HCT116 (cell line): ENCODE data around the gene GPC5. TPM values are rescaled to one million over a fixed set of nuclear protein-coding genes. Genes with fewer than 3 reads are reported as not detected.

ENCODE experiments used
- ATAC-seq: fragments of 200-7000 bp; cut with Tn5 transposase; 2 replicates; pipeline ENCODE4 v1.9.1; 2020; ENCODE audit warnings: mild to moderate bottlenecking, moderate library complexity
- BruUV-seq: library from RNA; stranded (reverse); fragments of 400-500 nt; replicated peaks from 2 replicates; lab custom pipeline; 2021; lab: Mats Ljungman, UMichigan
- CTCF ChIA-PET: fragments of 300-600 bp; sonication (Branson Sonifier 250); formaldehyde crosslinking; loops from one replicate; lab custom pipeline; 2021; ENCODE audit warnings: antibody characterized with exemption; lab: Charles Lee
- POLR2A ChIA-PET: fragments of 300-600, 350-600 bp; sonication (Branson Sonifier 250); formaldehyde crosslinking; loops from one replicate; lab custom pipeline; 2021; ENCODE audit warnings: antibody characterized with exemption; lab: Charles Lee
- RAD21 ChIA-PET, 2 experiments: fragments of 300-600 bp; sonication (Branson Sonifier 250); formaldehyde crosslinking; loops; one replicate each; lab custom pipeline; 2023; ENCODE audit warnings: low total read pairs in 2 of 2; ENCODE audit not compliant: uncharacterized antibody in 2 of 2, unreplicated experiment in 2 of 2, low non-redundant PET in 1 of 2; lab: Charles Lee
- DNase-seq: peaks from one replicate; pipeline ENCODE4 v3.0.0-alpha.2; 2010; ENCODE audit warnings: low read depth, low spot score
- H2AFZ ChIP-seq: fragments of 200-600 bp; shearing (Covaris generic), sonication (generic); 2 replicates; pipeline ENCODE4 v1.6.1; 2017; ENCODE audit warnings: low read depth, mixed run types, mixed read lengths, antibody characterized with exemption, low read length; ENCODE audit not compliant: poor library complexity, severe bottlenecking
- H3K27ac ChIP-seq: 2 replicates; pipeline ENCODE4 v1.5.1; 2012; ENCODE audit warnings: low read depth, low read length
- H3K27me3 ChIP-seq: fragments of 200-600 bp; sonication (generic); 2 replicates; pipeline ENCODE4 v1.6.1; 2016; ENCODE audit warnings: mixed run types, low read length, mixed read lengths; ENCODE audit not compliant: insufficient read depth
- H3K36me3 ChIP-seq, 2 experiments: fragments of 200-500 bp in 1 of 2; fragments of 200-600 bp in 1 of 2; sonication (Bioruptor generic) in 1 of 2; sonication (generic) in 1 of 2; 2 replicates each; pipeline versions ENCODE4 v1.5.1 to v1.6.1; 2014 to 2016; ENCODE audit warnings: low read length in 2 of 2, inconsistent platforms in 1 of 2, mixed read lengths in 1 of 2, mixed run types in 1 of 2; ENCODE audit not compliant: insufficient read depth in 2 of 2, control insufficient read depth in 1 of 2
- H3K4me1 ChIP-seq, 2 experiments: fragments of 200-600 bp in 1 of 2; sonication (generic) in 1 of 2; 2 replicates each; pipeline versions ENCODE4 v1.5.1 to v1.6.1; 2012 to 2017; ENCODE audit warnings: low read length in 2 of 2, inconsistent platforms in 1 of 2, mild to moderate bottlenecking in 1 of 2, mixed read lengths in 1 of 2, mixed run types in 1 of 2, moderate library complexity in 1 of 2; ENCODE audit not compliant: insufficient read depth in 2 of 2, control insufficient read depth in 1 of 2
- H3K4me2 ChIP-seq: fragments of 200-600 bp; sonication (generic); 2 replicates; pipeline ENCODE4 v1.6.1; 2017; ENCODE audit warnings: mixed run types, low read length, mixed read lengths
- H3K4me3 ChIP-seq, 2 experiments: fragments of 200-600 bp in 1 of 2; sonication (generic) in 1 of 2; replicated peaks in 1 of 2; 2 replicates each; pipeline ENCODE4 v1.5.1; 2011 to 2016; ENCODE audit warnings: low read length in 2 of 2, control low read depth in 1 of 2, low read depth in 1 of 2, mild to moderate bottlenecking in 1 of 2, mixed read lengths in 1 of 2, mixed run types in 1 of 2
- H3K79me2 ChIP-seq: fragments of 200-600 bp; sonication (generic); 2 replicates; pipeline ENCODE4 v1.6.1; 2017; ENCODE audit warnings: mild to moderate bottlenecking, mixed run types, low read length, moderate library complexity, mixed read lengths; ENCODE audit not compliant: insufficient read depth
- H3K9ac ChIP-seq: fragments of 200-600 bp; sonication (generic); 2 replicates; pipeline ENCODE4 v1.6.1; 2016; ENCODE audit warnings: low read length, mixed read lengths
- H3K9me2 ChIP-seq: fragments of 200-600 bp; sonication (generic), shearing (Covaris generic); 2 replicates; pipeline ENCODE4 v1.6.1; 2017; ENCODE audit warnings: mixed run types, mild to moderate bottlenecking, moderate library complexity; ENCODE audit not compliant: insufficient read depth
- H3K9me3 ChIP-seq, 2 experiments: fragments of 200-500 bp in 1 of 2; fragments of 200-600 bp in 1 of 2; sonication (Bioruptor generic) in 1 of 2; sonication (generic) in 1 of 2; 2 replicates each; pipeline ENCODE4 v1.6.1; 2014 to 2017; ENCODE audit warnings: low read length in 2 of 2, mixed read lengths in 2 of 2, inconsistent platforms in 1 of 2, low read depth in 1 of 2, mild to moderate bottlenecking in 1 of 2, mixed run types in 1 of 2, moderate library complexity in 1 of 2; ENCODE audit not compliant: control insufficient read depth in 1 of 2, insufficient read depth in 1 of 2
- H4K20me1 ChIP-seq: fragments of 200-600 bp; sonication (generic), shearing (Covaris generic); 2 replicates; pipeline ENCODE4 v1.6.1; 2017; ENCODE audit warnings: mixed run types, mild to moderate bottlenecking, moderate library complexity; ENCODE audit not compliant: insufficient read depth
- CTCF ChIP-seq, 3 experiments: fragments of 200-600 bp in 1 of 3; sonication (generic) in 1 of 3; IDR thresholded peaks in 2 of 3; conservative IDR thresholded peaks in 1 of 3; 2 replicates each; pipeline ENCODE4 v1.5.1; 2012 to 2017; ENCODE audit warnings: low read depth in 2 of 3, low read length in 2 of 3, antibody characterized with exemption in 1 of 3, borderline replicate concordance in 1 of 3, control low read depth in 1 of 3, mild to moderate bottlenecking in 1 of 3, mixed read lengths in 1 of 3, mixed run types in 1 of 3, moderate library complexity in 1 of 3; ENCODE audit not compliant: insufficient read depth in 1 of 3
- EGR1 ChIP-seq: IDR thresholded peaks from 2 replicates; pipeline ENCODE4 v1.6.1; 2012; ENCODE audit warnings: low read depth
- ELF1 ChIP-seq: IDR thresholded peaks from 2 replicates; pipeline ENCODE4 v1.6.1; 2012; ENCODE audit warnings: low read depth, borderline replicate concordance
- EZH2 ChIP-seq: fragments of 200-600 bp; sonication (generic); IDR thresholded peaks from 2 replicates; pipeline ENCODE4 v1.6.1; 2017; ENCODE audit warnings: antibody characterized with exemption, mixed run types
- POLR2A ChIP-seq: IDR thresholded peaks from 2 replicates; pipeline ENCODE4 v1.7.0; 2011; ENCODE audit warnings: borderline replicate concordance; ENCODE audit not compliant: insufficient read depth, insufficient read length; ENCODE audit errors: extremely low read depth
- RAD21 ChIP-seq: IDR thresholded peaks from 2 replicates; pipeline ENCODE4 v1.6.1; 2012; ENCODE audit warnings: low read depth, mild to moderate bottlenecking
- SRF ChIP-seq: IDR thresholded peaks from 2 replicates; pipeline ENCODE4 v1.6.1; 2012; ENCODE audit warnings: low read depth
- YY1 ChIP-seq: IDR thresholded peaks from 2 replicates; pipeline ENCODE4 v1.6.1; 2011; ENCODE audit warnings: low read length, low read depth, moderate library complexity, mild to moderate bottlenecking; ENCODE audit not compliant: insufficient replicate concordance; ENCODE audit errors: extremely low read depth
- ZFX ChIP-seq: fragments of 450-650 bp; IDR thresholded peaks from 2 replicates; pipeline ENCODE4 v1.6.1; 2017
- ZNF274 ChIP-seq: fragments of 200-500 bp; sonication (Bioruptor generic); IDR thresholded peaks from 2 replicates; pipeline ENCODE4 v1.6.1; 2014; ENCODE audit warnings: mild to moderate bottlenecking, low read depth, low read length, inconsistent platforms
- intact Hi-C: fragments of 100-400 bp; cut with micrococcal nuclease; formaldehyde crosslinking; loops from 2 replicates; pipeline ENCODE4 v1.10.0; 2022
- total RNA-seq: library from RNA; stranded (reverse); gene quantifications from one replicate; pipeline ENCODE4 v1.2.1, GENCODE V29; 2021; ENCODE audit not compliant: unreplicated experiment
- TF ChIP-seq, protein P1 (sequence below): IDR thresholded peaks from 2 replicates; pipeline ENCODE4 v1.6.1; 2012

Gene GPC5
- total RNA-seq, 1 experiment from 2014 or later: not detected

DNA sequence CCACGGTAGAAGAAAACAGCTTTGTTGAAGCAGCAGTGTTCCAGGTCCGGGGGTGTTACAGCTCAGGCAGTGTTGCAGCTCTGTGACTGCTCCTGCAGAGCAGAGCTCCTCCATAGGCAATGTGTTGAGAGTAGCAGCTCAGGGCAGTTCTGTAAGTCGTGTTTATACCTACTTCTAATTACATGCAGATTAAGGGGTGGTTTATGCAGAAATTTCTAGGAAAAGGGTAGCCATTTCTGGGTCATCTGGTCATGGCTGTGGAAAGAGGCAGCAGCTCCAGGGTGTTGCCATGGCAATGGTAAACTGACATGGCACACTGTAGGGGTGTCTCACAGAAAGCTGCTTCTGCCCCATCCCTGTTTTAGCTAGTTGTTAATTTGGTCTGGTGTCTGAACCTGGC is 316.4 kb downstream of the GPC5 start:
- no peaks in the 10 kb centered on the region for H3K4me1 ChIP-seq
- H3K9ac ChIP-seq: no peak overlapping the region
- no peaks in the 10 kb centered on the region for H3K79me2 ChIP-seq
- no TSS peak for BruUV-seq
- RAD21 ChIA-PET: no interaction called here
- CTCF ChIA-PET: no interaction called here
- H3K36me3 ChIP-seq: no peaks in the 10 kb centered on the region
- no peak overlapping the region for H3K4me3 ChIP-seq
- DNase-seq (no peak), ATAC-seq (no peak)
- intact Hi-C loops: no loop called here
- H3K4me2 ChIP-seq: no peak overlapping the region
- H3K27me3 ChIP-seq: no peaks in the 10 kb centered on the region
- no peak for TF ChIP-seq ZFX
- TF ChIP-seq ZNF274: no peak
- no peak for TF ChIP-seq ELF1
- TF ChIP-seq POLR2A: no peak
- no peak for TF ChIP-seq YY1
- no peak for TF ChIP-seq SRF
- no peak for TF ChIP-seq EGR1
- TF ChIP-seq CTCF (IDR thresholded peaks at IDR 0.05 in 2 of 3, conservative IDR thresholded peaks at IDR 0.05 in 1 of 3; ENCODE audit: borderline replicate concordance in 1 of 3, insufficient read depth in 1 of 3, low read depth in 2 of 3, low read length in 2 of 3): no peak
- TF ChIP-seq EZH2: no peak
- no peak for TF ChIP-seq RAD21
- TF ChIP-seq, protein P1, sequence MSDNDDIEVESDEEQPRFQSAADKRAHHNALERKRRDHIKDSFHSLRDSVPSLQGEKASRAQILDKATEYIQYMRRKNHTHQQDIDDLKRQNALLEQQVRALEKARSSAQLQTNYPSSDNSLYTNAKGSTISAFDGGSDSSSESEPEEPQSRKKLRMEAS: no peak
- H4K20me1 ChIP-seq: no peaks in the 10 kb centered on the region
- POLR2A ChIA-PET: no interaction called here
- no peaks in the 10 kb centered on the region for H3K9me2 ChIP-seq
- no peak overlapping the region for H3K27ac ChIP-seq
- H3K9me3 ChIP-seq: peaks cover 5 to 13% of the 10 kb centered on the region in 2 experiments; a peak in 2 of 4 replicates
- no peak overlapping the region for H2AFZ ChIP-seq
